Measurements from ENCODE around the gene NCOA1. TPM values are rescaled to one million over a fixed set of nuclear protein-coding genes. Genes with fewer than 3 reads are reported as not detected.
"Not testable (repeated sequence)": the region's sequence is repeated elsewhere in the genome, so short reads cannot be mapped to it uniquely, and the experiment has no call there.

The NCOA1 gene
- polyA plus RNA-seq, 1 donor (not counting 4 experiments of a cell fraction or from before 2014, with no cell fraction given), result 5.0 TPM

GRCh38 chr2:24530796-24531195 is 39.7 kb downstream of the NCOA1 start:
- dilution Hi-C loops (cut with MboI; ENCODE audit: extremely low pct_ligation_motif_present, low sequenced_read_pairs), result no loop called here
- H3K9ac ChIP-seq (ENCODE audit: control insufficient read depth, extremely low read depth, insufficient read depth, low read length), result no peak overlapping the region
- H3K4me1 ChIP-seq (ENCODE audit: control insufficient read depth, extremely low read depth, insufficient read depth, low read length), result no peaks in the 10 kb centered on the region
- no peaks in the 10 kb centered on the region for H3K9me1 ChIP-seq (ENCODE audit: control insufficient read depth, extremely low read depth, insufficient read depth, low read length)
- peaks cover 1% of the 10 kb centered on the region for H3K9me3 ChIP-seq (ENCODE audit: control insufficient read depth, low read depth, low read length)
- H4K20me1 ChIP-seq (ENCODE audit: control insufficient read depth, extremely low read depth, insufficient read depth, low read length), result no peaks in the 10 kb centered on the region
- no peak for TF ChIP-seq CTCF (optimal IDR thresholded peaks at IDR 0.05 in 1 of 3, IDR thresholded peaks at IDR 0.05 in 1 of 3, conservative IDR thresholded peaks at IDR 0.05 in 1 of 3; ENCODE audit: extremely low read depth in 1 of 3, insufficient read depth in 2 of 3, low read length in 3 of 3)
- no peak for TF ChIP-seq EZH2 (IDR thresholded peaks at IDR 0.05; ENCODE audit: low read length)
- H3K36me3 ChIP-seq (ENCODE audit: control insufficient read depth in 2 of 2, extremely low read depth in 1 of 2, insufficient read depth in 2 of 2, low read length in 2 of 2), result no peaks in the 10 kb centered on the region
- H2AFZ ChIP-seq (ENCODE audit: control insufficient read depth, low read length), result no peak overlapping the region
- H3K4me3 ChIP-seq (ENCODE audit: control insufficient read depth in 2 of 3, extremely low read depth in 1 of 3, insufficient read depth in 2 of 3, low read depth in 1 of 3, low read length in 3 of 3), result no peak overlapping the region
- H3K27me3 ChIP-seq (ENCODE audit: control insufficient read depth, extremely low read depth, insufficient read depth, low read length), result no peaks in the 10 kb centered on the region
- FAIRE-seq (no peak), DNase-seq (ENCODE audit: low read depth, low spot score) (no peak)
- no peaks in the 10 kb centered on the region for H3K79me2 ChIP-seq (ENCODE audit: control insufficient read depth, insufficient read depth, low read length)
- H3K4me2 ChIP-seq (ENCODE audit: control insufficient read depth, extremely low read depth, insufficient read depth, low read depth, low read length), result no peak overlapping the region
- H3K27ac ChIP-seq (ENCODE audit: control insufficient read depth, insufficient read depth, low read length), result no peak overlapping the region

GRCh38 chr2:24531610-24532009 is 40.6 kb downstream of the NCOA1 start:
- H3K4me3 ChIP-seq (ENCODE audit: control insufficient read depth in 2 of 3, extremely low read depth in 1 of 3, insufficient read depth in 2 of 3, low read depth in 1 of 3, low read length in 3 of 3); FAIRE-seq; DNase-seq (ENCODE audit: low read depth, low spot score); H3K79me2 ChIP-seq (ENCODE audit: control insufficient read depth, insufficient read depth, low read length); dilution Hi-C loops (cut with MboI; ENCODE audit: extremely low pct_ligation_motif_present, low sequenced_read_pairs); H3K36me3 ChIP-seq (ENCODE audit: control insufficient read depth in 2 of 2, extremely low read depth in 1 of 2, insufficient read depth in 2 of 2, low read length in 2 of 2); H2AFZ ChIP-seq (ENCODE audit: control insufficient read depth, low read length); H3K4me2 ChIP-seq (ENCODE audit: control insufficient read depth, extremely low read depth, insufficient read depth, low read depth, low read length); H3K4me1 ChIP-seq (ENCODE audit: control insufficient read depth, extremely low read depth, insufficient read depth, low read length); H4K20me1 ChIP-seq (ENCODE audit: control insufficient read depth, extremely low read depth, insufficient read depth, low read length); H3K27me3 ChIP-seq (ENCODE audit: control insufficient read depth, extremely low read depth, insufficient read depth, low read length); H3K27ac ChIP-seq (ENCODE audit: control insufficient read depth, insufficient read depth, low read length); H3K9me1 ChIP-seq (ENCODE audit: control insufficient read depth, extremely low read depth, insufficient read depth, low read length); H3K9ac ChIP-seq (ENCODE audit: control insufficient read depth, extremely low read depth, insufficient read depth, low read length); H3K9me3 ChIP-seq (ENCODE audit: control insufficient read depth, low read depth, low read length): not testable (repeated sequence)

GRCh38 chr2:24532057-24532456 is 41.0 kb downstream of the NCOA1 start:
- H3K4me1 ChIP-seq (ENCODE audit: control insufficient read depth, extremely low read depth, insufficient read depth, low read length); DNase-seq (ENCODE audit: low read depth, low spot score); H3K9me1 ChIP-seq (ENCODE audit: control insufficient read depth, extremely low read depth, insufficient read depth, low read length); H3K36me3 ChIP-seq (ENCODE audit: control insufficient read depth in 2 of 2, extremely low read depth in 1 of 2, insufficient read depth in 2 of 2, low read length in 2 of 2); H2AFZ ChIP-seq (ENCODE audit: control insufficient read depth, low read length); H3K9ac ChIP-seq (ENCODE audit: control insufficient read depth, extremely low read depth, insufficient read depth, low read length); H3K4me3 ChIP-seq (ENCODE audit: control insufficient read depth in 2 of 3, extremely low read depth in 1 of 3, insufficient read depth in 2 of 3, low read depth in 1 of 3, low read length in 3 of 3); H3K27ac ChIP-seq (ENCODE audit: control insufficient read depth, insufficient read depth, low read length); FAIRE-seq; dilution Hi-C loops (cut with MboI; ENCODE audit: extremely low pct_ligation_motif_present, low sequenced_read_pairs); H4K20me1 ChIP-seq (ENCODE audit: control insufficient read depth, extremely low read depth, insufficient read depth, low read length); H3K4me2 ChIP-seq (ENCODE audit: control insufficient read depth, extremely low read depth, insufficient read depth, low read depth, low read length); H3K9me3 ChIP-seq (ENCODE audit: control insufficient read depth, low read depth, low read length); H3K79me2 ChIP-seq (ENCODE audit: control insufficient read depth, insufficient read depth, low read length); H3K27me3 ChIP-seq (ENCODE audit: control insufficient read depth, extremely low read depth, insufficient read depth, low read length): not testable (repeated sequence)

- H3K4me3 ChIP-seq (ENCODE audit: control insufficient read depth in 2 of 3, extremely low read depth in 1 of 3, insufficient read depth in 2 of 3, low read depth in 1 of 3, low read length in 3 of 3); H3K4me2 ChIP-seq (ENCODE audit: control insufficient read depth, extremely low read depth, insufficient read depth, low read depth, low read length); dilution Hi-C loops (cut with MboI; ENCODE audit: extremely low pct_ligation_motif_present, low sequenced_read_pairs); H3K9ac ChIP-seq (ENCODE audit: control insufficient read depth, extremely low read depth, insufficient read depth, low read length); H3K27ac ChIP-seq (ENCODE audit: control insufficient read depth, insufficient read depth, low read length); H3K79me2 ChIP-seq (ENCODE audit: control insufficient read depth, insufficient read depth, low read length); H3K27me3 ChIP-seq (ENCODE audit: control insufficient read depth, extremely low read depth, insufficient read depth, low read length); H3K4me1 ChIP-seq (ENCODE audit: control insufficient read depth, extremely low read depth, insufficient read depth, low read length); H3K36me3 ChIP-seq (ENCODE audit: control insufficient read depth in 2 of 2, extremely low read depth in 1 of 2, insufficient read depth in 2 of 2, low read length in 2 of 2); H3K9me3 ChIP-seq (ENCODE audit: control insufficient read depth, low read depth, low read length); DNase-seq (ENCODE audit: low read depth, low spot score); FAIRE-seq; H4K20me1 ChIP-seq (ENCODE audit: control insufficient read depth, extremely low read depth, insufficient read depth, low read length); H3K9me1 ChIP-seq (ENCODE audit: control insufficient read depth, extremely low read depth, insufficient read depth, low read length); H2AFZ ChIP-seq (ENCODE audit: control insufficient read depth, low read length): not testable (repeated sequence)
Observed at GRCh38 chr2:24533574-24533973, 42.5 kb downstream of the NCOA1 start.

Measured in keratinocyte (primary cell).